Measurements from ENCODE around the gene F2.

- TF ChIP-seq, protein P1, sequence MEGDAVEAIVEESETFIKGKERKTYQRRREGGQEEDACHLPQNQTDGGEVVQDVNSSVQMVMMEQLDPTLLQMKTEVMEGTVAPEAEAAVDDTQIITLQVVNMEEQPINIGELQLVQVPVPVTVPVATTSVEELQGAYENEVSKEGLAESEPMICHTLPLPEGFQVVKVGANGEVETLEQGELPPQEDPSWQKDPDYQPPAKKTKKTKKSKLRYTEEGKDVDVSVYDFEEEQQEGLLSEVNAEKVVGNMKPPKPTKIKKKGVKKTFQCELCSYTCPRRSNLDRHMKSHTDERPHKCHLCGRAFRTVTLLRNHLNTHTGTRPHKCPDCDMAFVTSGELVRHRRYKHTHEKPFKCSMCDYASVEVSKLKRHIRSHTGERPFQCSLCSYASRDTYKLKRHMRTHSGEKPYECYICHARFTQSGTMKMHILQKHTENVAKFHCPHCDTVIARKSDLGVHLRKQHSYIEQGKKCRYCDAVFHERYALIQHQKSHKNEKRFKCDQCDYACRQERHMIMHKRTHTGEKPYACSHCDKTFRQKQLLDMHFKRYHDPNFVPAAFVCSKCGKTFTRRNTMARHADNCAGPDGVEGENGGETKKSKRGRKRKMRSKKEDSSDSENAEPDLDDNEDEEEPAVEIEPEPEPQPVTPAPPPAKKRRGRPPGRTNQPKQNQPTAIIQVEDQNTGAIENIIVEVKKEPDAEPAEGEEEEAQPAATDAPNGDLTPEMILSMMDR (conservative IDR thresholded peaks at IDR 0.05; ENCODE audit: low read length) = no peak
- no peak for TF ChIP-seq EZH2phosphoT487 (IDR thresholded peaks at IDR 0.05; ENCODE audit: borderline replicate concordance)
Measured at GRCh38 chr11:46723359-46723680, 4.3 kb downstream of the F2 start.

Data from Loucy (cell line).